Posterior cingulate gyrus (tissue), 11 donors: Measurements from ENCODE around the gene TOP2B.

ENCODE experiments used
- DNase-seq, 10 donors: peaks; one replicate each; pipeline versions ENCODE4 v3.0.0 to v3.0.0-alpha.2; 2020 to 2021; ENCODE audit warnings: mixed read lengths in 3 of 10
- intact Hi-C: fragments of 100-400 bp; cut with DNase I; formaldehyde crosslinking; loops from one replicate; pipeline ENCODE4 v1.15.1; 2023

Gene TOP2B

GRCh38 chr3:25566358-25566920 lies 98.3 kb downstream of the TOP2B start:
- DNase-seq = no peak
- intact Hi-C loops = no loop called here

DNA sequence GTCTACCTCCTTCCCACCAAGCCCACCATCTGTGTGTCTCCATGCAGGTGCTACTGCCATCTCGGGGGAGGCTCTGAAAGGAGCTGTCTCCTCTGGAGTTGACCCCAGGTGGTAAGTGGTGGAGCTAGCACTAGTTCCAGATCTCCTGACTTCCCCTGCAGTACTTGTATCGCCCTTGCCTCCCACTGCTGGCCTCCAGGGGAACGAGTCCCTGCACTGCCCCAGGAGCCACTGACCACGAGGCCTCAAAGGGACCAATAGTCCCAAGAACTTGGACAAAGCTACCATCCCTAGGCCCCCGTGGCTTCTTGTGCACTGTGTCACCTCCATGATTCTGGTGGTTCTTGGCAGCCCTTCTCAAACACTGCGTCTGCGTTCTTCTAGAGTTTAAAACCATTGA lies 98.9 kb downstream of the TOP2B start:
- intact Hi-C loops = no loop called here
- DNase-seq = no peak

GRCh38 chr3:25564075-25564474 lies 100.6 kb downstream of the TOP2B start:
- no peak for DNase-seq
- intact Hi-C loops = no loop called here

DNA sequence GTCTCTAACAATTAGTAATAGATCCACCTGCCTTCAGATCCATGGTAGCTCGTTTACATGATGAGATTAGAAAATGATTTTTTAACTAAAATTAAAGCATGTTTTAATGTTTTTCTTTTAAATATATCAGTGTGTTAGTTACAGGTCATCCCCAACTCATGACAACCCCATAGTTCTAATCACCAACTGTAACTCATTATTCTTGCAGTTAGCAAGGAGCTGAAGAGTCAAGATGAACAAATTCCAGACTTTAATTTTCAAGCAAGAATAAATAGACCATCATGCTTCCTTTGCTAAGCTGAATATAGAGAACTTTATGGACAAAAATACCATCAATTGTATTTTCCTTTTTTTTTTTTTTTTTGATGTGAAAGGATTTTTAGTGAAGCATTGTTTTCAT lies 101.1 kb downstream of the TOP2B start:
- intact Hi-C loops = no loop called here
- DNase-seq = no peak

DNA sequence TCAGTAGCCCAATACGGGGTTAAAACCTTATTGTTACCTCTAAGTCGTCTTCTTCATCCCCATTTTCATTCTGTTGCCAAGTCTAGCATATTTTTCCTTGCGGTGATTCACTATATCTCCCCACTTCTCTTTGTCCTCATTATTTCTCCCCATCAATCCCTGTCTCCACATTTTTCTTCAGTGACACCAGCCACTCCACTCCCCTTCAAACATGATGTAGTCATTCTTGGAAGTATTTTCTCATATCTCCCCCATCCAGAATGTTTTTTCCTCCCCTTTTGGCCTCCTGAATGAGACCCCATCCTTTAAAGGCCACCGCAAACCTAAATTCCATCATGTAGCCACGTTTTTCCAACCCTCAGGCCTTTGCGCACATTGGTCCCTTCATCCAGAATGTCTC lies 105.9 kb downstream of the TOP2B start:
- DNase-seq = no peak
- intact Hi-C loops = no loop called here

GRCh38 chr3:25558121-25558520 lies 106.6 kb downstream of the TOP2B start:
- DNase-seq = no peak
- intact Hi-C loops = no loop called here

DNA sequence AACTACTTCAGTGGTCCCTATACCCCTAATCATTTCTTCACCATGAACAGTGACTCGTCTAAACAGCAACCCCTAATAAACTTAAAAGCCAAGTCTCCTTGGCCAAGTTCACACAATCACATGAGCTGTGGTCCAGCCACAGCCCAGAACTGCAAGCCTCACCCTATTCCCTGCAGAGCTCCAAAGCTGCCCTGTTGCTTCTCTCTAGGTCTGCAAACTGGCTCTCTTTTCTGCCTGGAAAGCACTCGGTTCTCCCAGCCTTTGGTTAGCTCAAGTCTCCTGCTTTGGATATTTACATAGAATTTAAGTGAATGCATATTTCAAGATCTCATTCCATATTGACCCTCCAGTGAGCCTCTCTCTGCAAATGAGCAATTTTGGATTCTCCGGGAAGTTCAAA lies 107.0 kb downstream of the TOP2B start:
- intact Hi-C loops = no loop called here
- DNase-seq = no peak

DNA sequence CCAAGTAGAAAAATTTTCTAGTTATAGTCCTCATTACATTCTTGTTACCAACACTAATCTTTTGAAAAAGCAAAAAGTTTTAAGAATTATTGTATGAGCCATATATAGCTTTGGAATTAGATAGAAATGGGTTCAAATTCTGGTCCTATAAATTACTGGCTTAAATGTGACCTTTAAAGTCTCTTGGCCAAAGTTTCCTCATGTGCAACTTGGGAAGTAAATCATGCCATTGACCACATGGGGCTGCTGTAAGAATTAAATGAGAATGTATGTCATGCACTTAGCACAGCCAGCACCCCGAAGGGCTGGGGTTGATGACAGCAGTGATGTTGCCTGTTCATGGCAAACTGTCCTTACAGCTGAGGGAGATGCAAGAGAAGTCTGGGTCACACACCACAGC lies 108.3 kb downstream of the TOP2B start:
- no peak for DNase-seq
- intact Hi-C loops = no loop called here

DNA sequence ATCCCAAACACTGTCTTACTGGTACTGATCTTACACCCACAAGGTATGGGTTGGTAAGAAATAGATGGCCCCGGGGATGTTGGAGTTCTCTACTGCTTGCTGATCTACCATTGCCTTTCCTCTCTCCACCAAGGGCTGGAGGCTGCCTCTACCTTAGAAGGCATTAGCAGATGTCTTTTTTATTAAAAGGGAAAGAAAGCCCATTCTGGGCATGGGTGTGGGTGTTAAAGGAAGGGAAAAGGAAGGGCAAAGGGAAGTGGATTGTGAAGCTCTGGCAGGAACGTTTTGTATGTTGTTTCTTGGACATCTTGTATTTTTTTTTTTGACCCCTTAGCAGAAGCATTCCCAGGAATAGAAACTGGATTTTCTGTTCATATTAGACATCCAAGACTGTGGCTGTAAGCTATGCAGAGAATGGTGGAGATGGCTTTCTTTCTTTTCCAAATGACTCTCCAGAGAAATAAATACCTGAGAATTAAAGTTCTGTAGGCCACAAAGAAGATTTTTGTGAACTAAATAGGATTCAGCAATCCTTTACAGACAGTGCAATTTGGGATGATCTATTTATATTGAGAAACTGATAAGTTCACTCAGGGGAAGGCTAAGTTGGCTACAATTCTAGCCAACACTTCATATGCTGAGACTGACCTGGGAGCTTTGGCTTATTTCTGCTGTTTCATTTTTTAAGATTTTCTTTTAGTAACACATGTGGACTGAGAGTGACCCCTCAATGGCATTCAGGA lies 108.8 kb downstream of the TOP2B start:
- intact Hi-C loops = no loop called here

GRCh38 chr3:25554376-25554775 lies 110.3 kb downstream of the TOP2B start:
- intact Hi-C loops = no loop called here

More for the DNA sequence above, 108.8 kb downstream of the TOP2B start:
- no peak for DNase-seq

GRCh38 chr3:25552251-25552650 lies 112.5 kb downstream of the TOP2B start:
- intact Hi-C loops = no loop called here
- peak in 1 of 10 donors; percentile 71 for DNase-seq

More at GRCh38 chr3:25554376-25554775, 110.3 kb downstream of the TOP2B start:
- no peak for DNase-seq

DNA sequence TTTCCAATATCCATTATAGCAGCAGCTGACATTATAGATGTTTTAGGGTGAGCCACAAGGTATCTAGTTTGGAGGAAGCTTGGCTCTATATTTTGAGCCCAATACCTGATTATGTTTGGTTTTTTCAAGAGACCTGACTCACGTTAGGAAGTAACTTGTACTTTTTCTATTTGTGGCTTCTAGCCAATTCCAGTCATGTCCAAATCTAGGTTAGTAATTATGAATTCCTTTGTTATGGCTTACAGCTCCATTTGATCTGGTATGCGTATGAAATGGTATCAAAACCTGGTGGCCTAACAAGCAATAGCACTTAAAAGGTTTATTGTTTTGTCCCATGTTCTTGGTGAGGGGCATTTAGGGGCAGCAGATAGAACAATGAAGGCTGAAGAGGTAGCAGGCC lies 115.9 kb downstream of the TOP2B start:
- intact Hi-C loops = no loop called here
- DNase-seq = no peak

- no peak for DNase-seq
- intact Hi-C loops = no loop called here
These were observed 116.6 kb downstream of the TOP2B start for GRCh38 chr3:25547943-25548674.
